GM21423 (cell line): Measurements from ENCODE around the gene MMP23B.
"Not testable (repeated sequence)": the region's sequence is repeated elsewhere in the genome, so short reads cannot be mapped to it uniquely, and the experiment has no call there.

Source experiments
- ATAC-seq: cut with Tn5 transposase; IDR thresholded peaks from one replicate; pipeline ENCODE4 v1.9.1; 2021; ENCODE audit warnings: mild to moderate bottlenecking, moderate library complexity; ENCODE audit not compliant: unreplicated experiment

MMP23B gene

DNA sequence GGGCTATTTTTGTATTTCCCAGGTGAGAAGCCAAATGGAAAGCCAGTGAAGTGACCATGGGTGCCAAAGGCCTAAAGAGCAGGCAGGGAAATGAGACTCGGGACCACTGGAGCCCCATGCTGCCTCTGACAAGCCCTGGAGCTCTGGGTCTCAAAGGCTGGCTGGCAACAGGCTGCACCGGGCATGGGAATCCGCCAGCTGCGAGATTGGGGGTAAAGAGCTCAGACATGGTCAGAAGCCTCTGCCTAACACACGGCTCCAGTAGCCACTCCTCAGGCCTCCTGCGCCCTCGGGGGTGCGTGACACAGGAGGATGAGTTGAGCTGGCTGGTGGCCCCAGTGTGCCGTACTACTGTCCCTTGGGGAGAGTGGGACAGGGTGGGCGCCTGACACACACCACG is 32.3 kb downstream of the MMP23B start:
- not testable (repeated sequence) for ATAC-seq

DNA sequence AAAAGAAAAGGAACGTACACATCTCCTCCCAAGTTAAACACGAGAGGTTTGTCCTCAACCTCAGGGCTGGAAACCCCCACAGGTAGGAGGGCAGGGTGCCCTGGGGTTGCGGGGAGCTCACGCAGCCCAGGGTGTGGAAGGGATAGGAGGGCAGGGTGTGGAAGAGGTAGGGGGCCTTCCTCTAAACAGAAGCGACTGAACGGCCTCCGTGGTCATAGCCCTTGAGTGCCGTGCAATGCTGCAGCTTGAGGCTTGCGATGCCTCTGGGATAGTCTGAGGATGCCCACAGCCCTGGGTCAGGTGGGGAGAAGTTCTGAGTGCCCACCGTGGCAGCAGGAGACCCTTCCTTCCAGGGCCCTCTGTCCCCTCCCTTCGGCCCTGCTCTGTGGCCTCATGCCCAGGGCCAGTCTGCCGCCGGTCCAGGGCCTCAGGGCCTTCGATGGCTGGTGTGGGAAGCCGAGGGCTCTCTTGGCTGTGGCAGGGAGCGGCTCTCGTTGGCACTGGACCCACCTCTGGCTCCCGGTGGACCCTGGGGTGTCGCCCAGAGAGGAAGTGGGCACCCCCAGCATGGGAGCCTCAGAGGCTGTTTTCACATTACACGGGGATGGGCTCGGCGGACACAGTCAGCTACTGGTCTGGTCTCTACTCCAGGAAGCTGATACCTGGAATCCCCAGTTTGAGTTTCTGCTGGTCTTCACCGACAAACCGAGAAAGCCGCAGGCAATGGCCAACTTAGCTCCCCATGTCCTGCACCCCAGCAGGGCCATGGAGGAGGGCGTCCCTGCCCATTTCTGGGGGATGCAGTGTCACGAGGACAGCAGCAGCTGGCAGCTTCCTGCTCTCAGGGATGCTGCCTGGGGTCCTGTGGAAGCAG is 33.2 kb downstream of the MMP23B start:
- no peak for ATAC-seq

DNA sequence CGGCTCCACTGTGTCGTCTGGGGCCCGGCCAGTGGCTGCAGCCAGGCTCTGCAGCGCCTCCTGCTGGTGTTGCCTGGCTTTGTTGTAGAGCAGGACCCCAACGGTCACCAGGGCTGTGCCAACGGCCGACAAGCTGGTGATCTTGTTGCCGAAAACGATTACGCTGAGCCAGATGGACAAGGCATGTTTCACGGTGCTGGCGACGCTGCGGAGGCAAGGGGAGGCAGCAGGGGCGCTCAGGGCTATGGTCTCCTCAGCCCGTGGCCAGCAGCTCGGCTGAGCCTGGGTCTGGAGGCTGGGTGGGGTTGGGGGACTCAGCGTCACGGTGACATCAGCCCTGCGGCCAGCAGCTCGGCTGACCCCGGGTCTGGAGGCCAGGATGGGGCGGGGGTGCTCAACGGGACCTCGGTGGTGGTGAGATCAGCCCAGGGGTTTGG is 33.9 kb downstream of the MMP23B start:
- ATAC-seq: no peak

DNA sequence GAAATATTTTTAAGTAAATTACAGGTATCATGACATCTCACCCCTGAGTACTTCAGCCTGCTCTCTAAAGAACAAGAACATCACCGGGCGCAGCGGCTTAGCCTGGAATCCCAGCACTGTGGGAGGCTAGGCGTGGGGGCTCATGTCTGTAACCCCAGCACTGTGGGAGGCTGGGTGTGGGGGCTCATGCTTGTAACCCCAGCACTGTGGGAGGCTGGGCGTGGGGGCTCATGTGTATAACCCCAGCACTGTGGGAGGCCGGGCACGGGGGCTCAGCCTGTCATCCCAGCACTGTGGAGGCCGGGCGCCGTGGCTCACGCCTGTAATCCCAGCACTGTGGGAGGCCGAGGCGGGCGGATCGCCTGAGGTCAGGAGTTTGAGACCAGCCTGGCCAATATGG is 34.6 kb downstream of the MMP23B start:
- no peak for ATAC-seq

DNA sequence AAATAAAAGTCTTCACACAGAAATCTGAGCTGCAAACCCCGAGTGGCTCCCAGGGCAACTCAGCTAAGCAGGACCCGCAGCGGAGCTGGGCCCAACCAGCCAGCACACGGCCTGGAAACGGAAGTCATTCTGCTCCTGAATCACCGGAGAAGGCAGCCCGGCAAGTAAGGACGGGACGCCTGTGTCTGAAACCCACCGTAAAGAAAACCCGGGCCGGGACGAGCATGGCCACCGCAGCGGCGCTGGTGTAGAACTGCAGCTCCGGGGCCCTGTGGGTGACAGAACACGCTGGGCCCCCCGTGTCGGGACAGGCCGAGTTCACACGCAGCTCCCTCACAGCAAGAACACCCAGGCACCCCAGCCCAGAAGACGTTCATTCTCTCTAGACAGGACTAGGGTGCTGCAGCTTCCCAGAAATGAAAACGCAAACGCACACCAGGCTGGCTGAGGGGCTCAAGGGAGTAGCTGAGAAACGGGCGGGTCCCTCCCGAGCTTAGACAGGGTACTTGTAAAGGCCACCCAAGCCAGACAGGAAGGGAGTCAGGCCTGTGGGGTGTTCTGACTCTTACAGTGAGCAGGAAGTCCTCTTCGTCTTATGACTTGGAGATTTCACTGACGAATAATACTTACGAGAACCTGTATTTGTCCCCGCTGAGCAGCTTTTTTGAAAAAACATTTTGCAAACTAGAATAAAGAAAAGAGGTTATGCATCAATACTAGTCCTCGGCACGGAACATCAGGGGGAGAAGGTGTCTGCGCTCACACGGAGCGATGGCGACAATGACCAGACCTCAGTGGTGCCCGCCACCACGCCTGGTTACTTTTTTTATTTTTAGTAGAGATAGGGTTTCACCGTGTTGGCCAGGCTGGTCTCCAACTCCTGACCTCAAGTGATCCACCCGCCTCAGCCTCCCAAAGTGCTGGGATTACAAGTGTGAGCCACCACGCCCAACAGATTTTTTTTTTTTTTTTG is 37.8 kb downstream of the MMP23B start:
- ATAC-seq: no peak

DNA sequence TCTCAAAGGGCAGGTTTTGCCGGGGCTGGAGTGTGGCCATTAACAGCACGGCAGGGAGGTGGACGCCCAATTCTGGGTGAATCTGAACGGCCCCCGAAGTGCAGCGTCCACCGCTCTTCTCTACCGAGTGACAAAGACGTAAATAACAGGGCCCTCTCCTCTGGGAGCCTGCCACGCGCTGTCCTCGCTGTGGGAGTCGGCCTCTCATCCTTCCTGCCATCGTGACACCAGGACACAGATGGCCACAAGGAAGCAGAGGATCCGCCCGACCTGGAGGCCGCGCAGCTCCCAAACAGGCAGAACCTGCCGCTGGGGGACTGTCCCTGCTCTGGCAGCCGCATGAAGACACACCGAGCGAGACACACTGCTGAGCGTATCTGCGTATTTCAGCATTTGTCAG is 38.9 kb downstream of the MMP23B start:
- no peak for ATAC-seq

DNA sequence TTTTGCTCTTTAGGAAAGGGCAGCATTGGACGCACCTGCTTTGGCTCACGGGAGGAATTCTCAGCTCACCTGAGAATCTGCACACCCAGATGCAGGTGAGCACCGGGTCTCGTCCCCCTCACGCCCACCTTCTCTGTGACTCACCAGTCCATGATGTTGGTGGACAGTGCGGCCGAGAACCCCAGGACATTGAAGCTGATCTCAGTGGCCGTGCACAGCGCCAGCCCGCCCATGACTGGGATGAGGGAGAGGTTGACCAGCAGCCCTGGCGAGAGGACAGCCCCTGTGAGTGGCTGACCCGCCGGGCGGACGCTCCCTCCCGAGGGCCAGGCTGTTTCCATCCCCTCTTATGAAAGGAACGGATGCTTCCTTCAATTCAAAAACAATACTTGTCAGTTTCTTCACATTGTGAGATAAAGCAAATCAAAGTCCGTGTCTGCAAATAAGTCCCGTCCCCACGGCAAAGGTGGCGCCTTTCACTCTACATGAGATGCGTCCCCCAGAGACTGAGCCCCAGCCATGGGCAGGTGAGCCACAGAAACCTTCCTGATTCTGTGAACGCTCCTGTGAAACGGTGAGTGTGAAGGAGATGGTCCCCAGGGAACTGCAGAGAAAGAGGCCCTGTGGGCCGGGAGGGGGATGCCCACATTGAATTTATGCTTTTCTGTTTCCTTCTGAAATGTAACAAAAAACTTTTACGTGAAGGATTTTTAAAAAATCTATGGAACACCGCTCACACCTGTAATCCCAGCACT is 39.6 kb downstream of the MMP23B start:
- ATAC-seq: no peak

DNA sequence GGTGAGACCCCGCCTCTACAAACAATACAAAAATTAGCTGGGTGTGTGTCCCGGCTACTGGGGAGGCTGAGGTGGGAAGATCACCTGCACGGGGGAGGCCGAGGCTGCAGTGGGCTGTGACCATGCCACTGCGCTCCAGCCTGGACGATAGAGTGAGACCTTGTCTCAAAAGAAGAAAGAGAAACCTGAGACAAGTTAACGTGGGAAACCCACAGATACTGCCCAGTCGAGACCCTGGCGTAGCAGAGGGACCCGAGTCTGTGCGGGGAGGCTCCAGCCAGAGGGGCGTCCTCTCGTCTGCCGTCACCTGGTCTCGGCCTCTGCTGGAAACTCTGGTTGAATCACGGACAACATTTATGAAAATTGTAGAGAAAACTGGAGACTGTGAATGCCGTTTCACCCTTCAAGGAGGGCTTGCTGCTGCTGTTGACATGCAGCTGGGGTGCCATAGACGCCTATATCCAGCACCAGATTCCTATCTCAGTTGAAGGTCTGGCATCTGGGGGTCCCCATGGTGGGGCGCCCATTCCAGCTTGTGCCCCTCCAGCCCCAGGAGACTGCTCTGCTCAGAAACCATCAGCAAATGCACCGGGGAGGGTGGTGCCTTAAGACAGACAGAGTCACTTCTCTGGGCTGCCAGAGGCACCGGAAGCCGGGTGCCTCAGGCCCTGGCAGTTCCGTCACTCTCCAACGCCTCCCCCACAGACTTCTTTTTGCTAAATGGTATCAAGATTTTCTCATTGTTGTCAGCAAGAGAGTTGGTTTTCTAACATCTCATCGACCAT is 40.4 kb downstream of the MMP23B start:
- ATAC-seq: no peak

DNA sequence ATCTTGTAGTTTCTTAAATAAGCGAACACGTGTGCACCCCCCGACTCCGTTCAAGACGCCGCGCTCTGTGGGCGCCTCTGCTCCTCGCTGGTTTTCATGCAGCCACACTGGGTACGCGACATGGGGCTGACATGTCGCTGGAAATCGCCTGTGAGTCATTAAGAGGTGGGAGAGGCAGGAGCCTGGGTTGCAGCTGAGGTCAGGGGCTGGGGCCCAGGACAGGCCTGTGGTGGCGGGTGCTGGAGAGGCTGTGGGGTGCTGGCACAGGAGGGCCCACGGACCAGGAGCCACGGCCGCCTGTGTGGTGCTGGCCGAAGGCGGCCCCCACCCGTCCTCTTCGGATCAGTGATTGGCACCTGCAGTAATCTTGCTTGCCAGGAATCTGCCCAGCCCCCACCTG is 42.8 kb downstream of the MMP23B start:
- not testable (repeated sequence) for ATAC-seq

DNA sequence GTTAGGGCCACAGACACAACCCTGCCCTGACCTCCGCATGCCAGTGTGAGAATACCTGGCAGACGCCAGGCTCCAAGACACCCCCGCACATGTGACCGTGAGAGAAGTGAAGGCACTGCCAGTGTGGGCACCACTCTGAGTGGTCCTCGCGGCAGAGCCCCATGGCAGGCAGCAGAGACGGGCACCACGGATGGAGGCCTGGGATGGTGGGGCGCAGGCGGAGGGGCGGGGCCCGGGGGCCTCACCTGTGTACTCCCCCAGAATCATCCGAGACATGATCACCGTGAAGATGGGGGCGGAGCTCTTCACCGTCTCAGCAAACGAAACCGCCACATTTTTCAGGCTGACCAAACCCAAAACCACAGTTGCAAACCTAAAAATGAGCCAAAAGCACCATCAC is 43.2 kb downstream of the MMP23B start:
- ATAC-seq: not testable (repeated sequence)

DNA sequence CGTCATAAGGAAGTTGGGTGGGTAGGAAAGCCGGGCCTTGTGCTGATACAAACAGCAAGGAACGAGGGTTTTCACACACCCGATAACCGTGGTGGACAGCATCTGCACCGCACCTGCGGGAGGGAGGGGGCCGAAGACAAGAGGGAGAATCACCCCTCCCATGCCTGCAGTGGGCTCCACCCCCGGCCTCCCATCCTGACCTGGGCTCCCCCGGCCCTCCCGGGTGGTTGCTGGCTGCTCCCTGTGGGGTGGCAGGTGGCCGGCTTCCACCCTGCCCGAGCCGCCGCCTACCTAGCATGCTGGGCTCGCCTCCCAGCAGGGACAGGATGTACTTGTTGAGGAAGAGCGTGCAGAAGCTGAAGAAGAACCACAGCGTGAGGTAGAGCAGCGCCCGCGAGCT is 44.1 kb downstream of the MMP23B start:
- ATAC-seq: not testable (repeated sequence)

DNA sequence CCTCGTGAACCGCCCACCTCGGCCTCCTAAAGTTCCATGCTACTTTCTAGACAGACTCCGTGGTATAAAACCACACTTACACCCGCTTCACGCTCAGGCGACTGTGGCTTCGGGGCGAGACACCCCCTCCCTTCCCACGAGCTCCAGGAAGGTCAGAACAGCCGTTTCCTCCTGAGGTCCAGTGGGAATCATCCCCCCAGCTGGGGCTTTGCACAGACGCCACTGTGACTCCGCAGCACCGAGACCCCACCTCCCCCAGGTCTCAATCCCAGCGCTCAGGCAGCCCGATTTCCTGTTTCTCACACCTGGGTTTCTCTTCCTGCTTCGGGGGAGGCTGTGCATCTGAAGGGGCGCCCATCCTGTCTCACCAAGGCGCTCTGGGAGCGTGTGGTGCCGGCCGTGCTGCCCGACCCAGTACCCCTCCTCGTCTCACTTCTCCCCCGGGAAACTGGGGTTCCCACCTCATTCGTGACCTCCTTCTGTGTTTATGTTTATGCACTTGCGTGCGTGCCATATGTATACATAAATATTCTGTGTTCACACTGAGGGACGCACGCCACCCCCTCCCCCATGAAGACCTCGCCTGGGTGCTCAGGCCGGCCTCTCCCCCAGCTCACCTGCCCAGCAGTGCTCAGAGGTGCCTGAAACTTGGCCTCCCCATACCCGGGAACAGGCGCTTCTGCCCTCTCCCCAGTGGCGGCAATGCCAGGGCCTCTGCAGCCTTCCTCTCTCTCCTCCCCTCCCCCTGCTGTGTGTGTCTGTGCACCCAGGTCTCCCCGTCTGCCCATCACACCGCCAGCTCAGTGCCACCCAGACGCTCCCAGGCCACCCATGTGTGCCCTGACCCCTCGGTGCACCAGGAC is 46.0 kb downstream of the MMP23B start:
- ATAC-seq: peak; percentile 68

DNA sequence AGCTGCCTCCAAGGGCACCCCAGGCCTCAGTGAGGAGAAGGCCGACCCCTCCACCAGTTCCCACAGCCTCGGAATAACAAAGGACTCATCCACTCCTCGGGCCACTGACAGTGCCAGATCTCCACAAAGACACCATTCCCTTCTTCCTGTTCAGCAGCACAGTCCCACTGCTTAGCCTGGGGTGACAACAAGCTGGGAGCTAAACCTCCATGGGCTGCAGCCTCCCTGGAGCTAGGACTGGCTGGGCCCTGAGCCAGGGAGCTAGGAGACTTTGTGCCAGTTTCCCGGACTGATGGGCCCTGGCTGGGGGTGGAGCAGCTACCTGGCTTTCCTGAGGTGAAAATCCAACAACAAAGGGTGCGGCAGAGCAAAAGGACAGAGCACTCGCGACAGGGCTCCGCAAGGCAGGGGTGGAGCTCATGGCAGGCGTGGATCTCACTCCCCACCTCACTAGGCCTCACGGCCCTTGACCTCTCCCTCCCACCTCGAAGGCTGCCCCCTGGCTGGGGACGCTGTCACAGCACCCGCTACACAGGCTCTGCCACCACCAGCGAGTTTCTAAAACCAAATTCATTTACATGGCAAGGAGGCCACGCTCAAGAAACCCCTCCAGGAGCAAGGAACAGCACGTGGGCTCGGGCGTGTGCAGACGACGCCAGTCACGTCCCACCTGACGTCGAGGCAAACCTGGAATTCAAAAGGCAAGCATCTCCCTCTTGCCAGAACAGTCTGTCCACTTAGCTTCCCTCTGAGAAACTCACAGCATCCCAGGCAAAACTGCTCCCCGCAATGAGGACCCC is 46.8 kb downstream of the MMP23B start:
- no peak for ATAC-seq

DNA sequence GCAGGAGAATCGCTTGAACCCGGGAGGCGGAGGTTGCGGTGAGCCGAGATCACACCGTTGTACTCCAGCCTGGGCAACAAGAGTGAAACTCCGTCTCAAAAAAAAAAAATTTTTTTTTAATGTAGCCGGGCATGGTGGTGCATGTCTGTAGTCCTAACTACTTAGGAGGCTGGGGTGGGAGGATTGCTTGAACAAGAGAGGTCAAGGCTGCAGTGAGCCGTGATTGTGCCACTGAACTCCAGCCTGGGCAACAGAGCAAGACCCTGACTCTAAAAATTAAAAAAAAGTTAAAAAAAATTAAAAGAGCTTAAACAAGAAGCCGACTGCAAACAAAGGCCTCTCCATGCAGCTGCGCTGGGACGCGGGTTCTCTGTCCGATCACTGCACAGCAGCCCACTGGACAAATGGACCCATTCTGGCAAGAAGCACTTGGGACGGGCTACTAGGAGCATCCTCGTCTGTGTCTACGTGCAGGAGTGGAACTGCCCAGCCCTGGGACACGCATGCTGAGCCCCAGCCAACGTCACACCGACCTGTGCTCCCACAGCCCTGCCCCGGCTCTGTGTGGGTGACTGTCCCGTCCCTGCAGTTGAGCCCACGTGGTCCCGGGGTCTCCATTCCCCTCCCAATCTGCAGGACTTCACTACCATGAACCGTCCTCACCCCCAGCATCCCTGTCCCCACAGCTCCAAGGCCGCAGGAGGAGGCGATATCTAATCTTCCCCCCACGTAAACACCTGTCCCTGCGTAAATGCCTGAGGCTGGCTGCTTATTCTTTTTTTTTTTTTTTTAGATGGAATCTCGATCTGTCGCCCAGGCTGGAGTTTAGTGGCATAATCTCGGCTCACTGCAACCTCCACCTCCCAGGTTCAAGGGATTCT is 48.3 kb downstream of the MMP23B start:
- no peak for ATAC-seq

DNA sequence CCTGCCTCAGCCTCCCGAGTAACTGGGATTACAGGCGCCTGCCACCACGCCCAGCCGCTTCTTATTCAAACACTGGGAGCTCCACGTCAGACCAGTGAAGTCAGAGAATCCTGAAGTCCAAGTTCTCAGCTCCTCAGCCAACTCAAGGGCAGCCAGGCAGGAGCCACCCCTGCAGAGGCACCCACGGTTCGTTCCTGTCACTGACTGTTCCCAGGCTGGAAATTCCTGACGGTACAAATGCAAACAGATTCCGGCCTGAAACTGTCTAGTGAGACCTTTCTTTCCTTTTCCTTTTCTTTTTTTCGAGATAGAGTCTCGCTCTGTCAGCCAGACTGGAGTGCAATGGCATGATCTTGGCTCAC is 48.9 kb downstream of the MMP23B start:
- no peak for ATAC-seq

DNA sequence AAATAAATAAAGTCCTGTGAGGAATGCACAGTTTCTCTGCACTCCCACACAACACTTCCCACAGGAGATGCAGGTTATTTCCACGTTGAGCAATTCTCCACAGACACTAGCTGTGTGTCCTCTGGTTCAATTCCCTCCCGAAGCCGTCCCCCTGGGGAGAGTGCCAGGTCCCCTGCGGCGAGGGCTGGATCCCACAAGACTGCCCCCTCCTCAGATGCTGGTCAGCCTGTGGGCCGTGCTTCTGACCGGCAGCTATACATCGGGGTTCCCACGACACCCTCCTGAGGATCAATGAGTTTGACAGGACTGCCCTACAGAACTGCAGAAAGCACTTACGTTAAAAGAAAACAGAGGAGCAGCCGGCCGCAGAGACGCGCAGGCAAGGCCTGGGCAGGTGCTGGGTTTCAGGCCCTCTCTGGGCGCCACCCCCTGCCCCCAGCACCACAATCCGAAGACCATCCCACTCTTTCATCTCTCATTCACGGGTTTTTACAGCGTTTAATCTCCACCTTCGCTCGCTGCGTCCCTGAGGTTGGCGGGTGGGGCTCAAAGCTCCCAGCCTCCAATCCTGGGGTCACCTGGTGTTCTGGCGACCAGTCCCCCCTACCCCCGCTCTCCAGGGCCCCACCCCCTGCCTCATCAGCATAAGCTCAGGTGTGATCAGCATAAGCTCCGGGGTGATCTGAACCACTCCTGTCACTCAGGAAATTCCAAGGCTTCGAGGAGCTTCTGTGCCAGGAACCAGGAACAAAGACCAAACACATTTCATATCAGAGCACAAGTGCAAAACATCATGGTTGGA is 51.3 kb downstream of the MMP23B start:
- ATAC-seq: no peak
